ENCODE measurements around the gene PRKG2. TPM values are rescaled to one million over a fixed set of nuclear protein-coding genes. Genes with fewer than 3 reads are reported as not detected.
"Not testable (repeated sequence)": the region's sequence is repeated elsewhere in the genome, so short reads cannot be mapped to it uniquely, and the experiment has no call there.

Gene PRKG2
- total RNA-seq, 2 donors from 2014 or later, result 0.99 to 2.9 TPM

GRCh38 chr4:81164623-81165416, 50.2 kb downstream of the PRKG2 start:
- H3K9me3 ChIP-seq, result no peaks in the 10 kb centered on the region
- 48 to 55% methylated on average over 7 of the region's 7 CpGs for WGBS, 2 donors
- DNase-seq (no peak), ATAC-seq (no peak)
- intact Hi-C loops (cut with DNase I), result no loop called here
- TF ChIP-seq, protein P1, sequence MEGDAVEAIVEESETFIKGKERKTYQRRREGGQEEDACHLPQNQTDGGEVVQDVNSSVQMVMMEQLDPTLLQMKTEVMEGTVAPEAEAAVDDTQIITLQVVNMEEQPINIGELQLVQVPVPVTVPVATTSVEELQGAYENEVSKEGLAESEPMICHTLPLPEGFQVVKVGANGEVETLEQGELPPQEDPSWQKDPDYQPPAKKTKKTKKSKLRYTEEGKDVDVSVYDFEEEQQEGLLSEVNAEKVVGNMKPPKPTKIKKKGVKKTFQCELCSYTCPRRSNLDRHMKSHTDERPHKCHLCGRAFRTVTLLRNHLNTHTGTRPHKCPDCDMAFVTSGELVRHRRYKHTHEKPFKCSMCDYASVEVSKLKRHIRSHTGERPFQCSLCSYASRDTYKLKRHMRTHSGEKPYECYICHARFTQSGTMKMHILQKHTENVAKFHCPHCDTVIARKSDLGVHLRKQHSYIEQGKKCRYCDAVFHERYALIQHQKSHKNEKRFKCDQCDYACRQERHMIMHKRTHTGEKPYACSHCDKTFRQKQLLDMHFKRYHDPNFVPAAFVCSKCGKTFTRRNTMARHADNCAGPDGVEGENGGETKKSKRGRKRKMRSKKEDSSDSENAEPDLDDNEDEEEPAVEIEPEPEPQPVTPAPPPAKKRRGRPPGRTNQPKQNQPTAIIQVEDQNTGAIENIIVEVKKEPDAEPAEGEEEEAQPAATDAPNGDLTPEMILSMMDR (IDR thresholded peaks at IDR 0.05), result no peak
- TF ChIP-seq POLR2A (IDR thresholded peaks at IDR 0.05), result no peak
- H3K4me3 ChIP-seq, result no peak overlapping the region
- no peaks in the 10 kb centered on the region for H3K27me3 ChIP-seq
- H3K4me1 ChIP-seq, result no peaks in the 10 kb centered on the region
- no peaks in the 10 kb centered on the region for H3K36me3 ChIP-seq (replicated peaks in 1 of 2; ENCODE audit: insufficient read depth in 1 of 2, low read depth in 2 of 2)
- H3K27ac ChIP-seq, result no peak overlapping the region

DNA sequence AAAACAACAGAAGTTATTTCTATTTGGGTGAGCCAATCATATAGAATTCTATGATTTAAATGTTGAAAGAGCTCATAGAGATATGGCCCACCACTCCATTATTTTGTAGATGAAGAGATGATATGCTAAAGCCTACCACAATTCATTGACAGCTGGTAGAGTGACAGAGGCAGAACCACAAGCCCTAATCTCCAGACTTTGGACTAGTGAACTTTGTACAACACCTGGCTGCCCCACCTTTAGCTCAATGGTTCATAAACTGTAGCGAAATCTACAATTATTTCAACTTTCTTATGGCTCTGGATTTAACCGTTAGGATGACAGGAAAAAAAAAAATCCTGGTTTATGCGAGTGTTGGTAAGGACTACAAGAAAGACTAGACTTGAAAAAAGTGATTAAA, 50.9 kb downstream of the PRKG2 start:
- DNase-seq, result no peak
- H3K9me3 ChIP-seq, result no peaks in the 10 kb centered on the region
- H3K4me3 ChIP-seq, result no peak overlapping the region
- no peaks in the 10 kb centered on the region for H3K27me3 ChIP-seq
- no peak for TF ChIP-seq POLR2A (IDR thresholded peaks at IDR 0.05)
- TF ChIP-seq, protein P1 (IDR thresholded peaks at IDR 0.05), result no peak
- H3K27ac ChIP-seq, result no peak overlapping the region
- H3K36me3 ChIP-seq (replicated peaks in 1 of 2; ENCODE audit: insufficient read depth in 1 of 2, low read depth in 2 of 2), result no peaks in the 10 kb centered on the region
- no peaks in the 10 kb centered on the region for H3K4me1 ChIP-seq
- intact Hi-C loops (cut with DNase I), result no loop called here
- ATAC-seq, result no peak
- 54 to 57% methylated on average over 3 of the region's 3 CpGs for WGBS, 2 donors

DNA sequence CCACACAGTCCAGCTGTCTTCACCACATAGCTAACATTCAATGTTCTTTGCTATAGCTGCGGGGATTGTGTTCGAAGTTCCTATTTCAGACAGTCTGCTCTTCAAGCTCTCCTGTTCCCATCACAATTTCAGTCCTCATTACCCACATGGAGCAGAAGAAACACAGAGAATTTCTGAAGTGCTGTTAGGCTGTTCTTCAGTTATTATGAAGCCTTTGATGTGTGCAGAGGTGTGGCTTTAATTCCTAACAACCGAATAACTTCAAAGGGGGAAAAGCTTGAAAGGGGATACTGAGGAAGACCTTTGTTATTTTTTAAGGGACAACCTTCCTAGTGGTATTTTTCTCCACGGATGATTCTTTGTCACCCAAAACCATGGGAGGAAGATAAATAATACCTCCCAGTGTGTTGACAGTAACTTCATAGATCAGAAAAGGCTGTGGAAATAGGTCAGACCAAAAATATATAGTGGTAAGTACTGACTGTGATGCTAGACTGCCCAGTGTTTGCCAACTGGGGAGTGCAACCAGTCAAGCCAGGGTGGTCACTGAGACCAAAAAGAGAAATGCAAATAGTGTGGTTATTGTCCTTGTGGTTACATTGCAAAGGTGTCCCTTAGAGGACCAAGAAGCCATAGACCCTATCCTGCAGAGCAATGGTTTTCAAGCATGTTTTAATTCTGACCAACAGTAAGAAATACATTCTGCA, 52.1 kb downstream of the PRKG2 start:
- H3K4me1 ChIP-seq, result no peaks in the 10 kb centered on the region
- intact Hi-C loops (cut with DNase I), result no loop called here
- H3K27ac ChIP-seq, result no peak overlapping the region
- H3K9me3 ChIP-seq, result no peaks in the 10 kb centered on the region
- ATAC-seq (no peak), DNase-seq (no peak)
- WGBS, 2 donors, result 67% methylated on average over 4 of the region's 4 CpGs
- no peak for TF ChIP-seq POLR2A (IDR thresholded peaks at IDR 0.05)
- TF ChIP-seq, protein P1 (IDR thresholded peaks at IDR 0.05), result no peak
- no peaks in the 10 kb centered on the region for H3K27me3 ChIP-seq
- H3K4me3 ChIP-seq, result no peak overlapping the region
- no peaks in the 10 kb centered on the region for H3K36me3 ChIP-seq (replicated peaks in 1 of 2; ENCODE audit: insufficient read depth in 1 of 2, low read depth in 2 of 2)

DNA sequence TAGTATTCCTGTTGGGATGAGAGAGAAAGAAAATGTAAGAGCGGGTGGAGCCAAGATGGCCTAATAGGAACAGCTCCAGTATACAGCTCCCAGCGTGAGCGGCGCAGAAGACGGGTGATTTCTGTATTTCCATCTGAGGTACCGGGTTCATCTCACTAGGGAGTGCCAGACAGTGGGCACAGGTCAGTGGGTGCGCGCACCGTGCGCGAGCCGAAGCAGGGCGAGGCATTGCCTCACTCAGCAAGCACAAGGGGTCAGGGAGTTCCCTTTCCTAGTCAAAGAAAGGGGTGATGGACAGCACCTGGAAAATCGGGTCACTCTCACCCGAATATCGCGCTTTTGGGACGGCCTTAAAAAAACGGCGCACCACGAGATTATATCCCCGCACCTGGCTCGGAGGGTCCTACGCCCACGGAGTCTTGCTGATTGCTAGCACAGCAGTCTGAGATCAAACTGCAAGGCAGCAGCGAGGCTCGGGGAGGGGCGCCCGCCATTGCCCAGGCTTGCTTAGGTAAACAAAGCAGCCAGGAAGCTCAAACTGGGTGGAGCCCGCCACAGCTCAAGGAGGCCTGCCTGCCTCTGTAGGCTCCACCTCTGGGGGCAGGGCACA, 61.2 kb downstream of the PRKG2 start:
- TF ChIP-seq POLR2A (IDR thresholded peaks at IDR 0.05), result peak in 1 of 3 donors; percentile 9
- H3K4me1 ChIP-seq; H3K4me3 ChIP-seq; H3K27me3 ChIP-seq; ATAC-seq; intact Hi-C loops (cut with DNase I); H3K36me3 ChIP-seq (replicated peaks in 1 of 2; ENCODE audit: insufficient read depth in 1 of 2, low read depth in 2 of 2); H3K9me3 ChIP-seq: not testable (repeated sequence)
- WGBS, 2 donors, result 49 to 81% methylated on average over 21 to 30 of the region's 30 CpGs
- peak overlapping the region in 1 of 4 donors; percentile 21 for H3K27ac ChIP-seq
- peak in 1 of 4 donors; percentile 17 for DNase-seq
